NB4 (cell line): ENCODE measurements around the gene HYAL3.

Source experiments
- DNase-seq: peaks from one replicate; pipeline ENCODE4 v3.0.0; 2010; ENCODE audit warnings: low read depth
- H3K4me3 ChIP-seq: one replicate; pipeline ENCODE4 v1.5.1; 2011; ENCODE audit warnings: mild to moderate bottlenecking, low read depth, low read length, moderate library complexity
- MYC ChIP-seq: IDR thresholded peaks from 2 replicates; pipeline ENCODE4 v1.6.1; 2011; ENCODE audit warnings: low read depth, low read length
- POLR2A ChIP-seq: IDR thresholded peaks from 2 replicates; pipeline ENCODE4 v1.6.1; 2011; ENCODE audit warnings: mild to moderate bottlenecking; ENCODE audit not compliant: insufficient read length; ENCODE audit errors: extremely low read depth
- TF ChIP-seq, protein P1 (sequence below): IDR thresholded peaks from one replicate; pipeline ENCODE4 v1.5.1; 2012; ENCODE audit warnings: low read depth, low read length
- TF ChIP-seq, protein P2 (sequence below): IDR thresholded peaks from 2 replicates; pipeline ENCODE4 v1.6.1; 2011; ENCODE audit warnings: low read depth, low read length

The HYAL3 gene

GRCh38 chr3:50339485-50340146 is 40.4 kb upstream of the HYAL3 start:
- H3K4me3 ChIP-seq, result peak overlapping the region; percentile 99
- DNase-seq, result peak; percentile 69
- TF ChIP-seq MYC (no peak), POLR2A (no peak)
- TF ChIP-seq, protein P1, sequence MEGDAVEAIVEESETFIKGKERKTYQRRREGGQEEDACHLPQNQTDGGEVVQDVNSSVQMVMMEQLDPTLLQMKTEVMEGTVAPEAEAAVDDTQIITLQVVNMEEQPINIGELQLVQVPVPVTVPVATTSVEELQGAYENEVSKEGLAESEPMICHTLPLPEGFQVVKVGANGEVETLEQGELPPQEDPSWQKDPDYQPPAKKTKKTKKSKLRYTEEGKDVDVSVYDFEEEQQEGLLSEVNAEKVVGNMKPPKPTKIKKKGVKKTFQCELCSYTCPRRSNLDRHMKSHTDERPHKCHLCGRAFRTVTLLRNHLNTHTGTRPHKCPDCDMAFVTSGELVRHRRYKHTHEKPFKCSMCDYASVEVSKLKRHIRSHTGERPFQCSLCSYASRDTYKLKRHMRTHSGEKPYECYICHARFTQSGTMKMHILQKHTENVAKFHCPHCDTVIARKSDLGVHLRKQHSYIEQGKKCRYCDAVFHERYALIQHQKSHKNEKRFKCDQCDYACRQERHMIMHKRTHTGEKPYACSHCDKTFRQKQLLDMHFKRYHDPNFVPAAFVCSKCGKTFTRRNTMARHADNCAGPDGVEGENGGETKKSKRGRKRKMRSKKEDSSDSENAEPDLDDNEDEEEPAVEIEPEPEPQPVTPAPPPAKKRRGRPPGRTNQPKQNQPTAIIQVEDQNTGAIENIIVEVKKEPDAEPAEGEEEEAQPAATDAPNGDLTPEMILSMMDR, result no peak
- TF ChIP-seq, protein P2, sequence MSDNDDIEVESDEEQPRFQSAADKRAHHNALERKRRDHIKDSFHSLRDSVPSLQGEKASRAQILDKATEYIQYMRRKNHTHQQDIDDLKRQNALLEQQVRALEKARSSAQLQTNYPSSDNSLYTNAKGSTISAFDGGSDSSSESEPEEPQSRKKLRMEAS, result no peak

GRCh38 chr3:50338965-50339364 is 39.8 kb upstream of the HYAL3 start:
- TF ChIP-seq, protein P2, result no peak
- TF ChIP-seq, protein P1, result no peak
- TF ChIP-seq MYC (no peak), POLR2A (no peak)
- DNase-seq, result peak; percentile 68
- H3K4me3 ChIP-seq, result peak overlapping the region; percentile 99

GRCh38 chr3:50337175-50337861 is 38.1 kb upstream of the HYAL3 start:
- peak; percentile 99 for DNase-seq
- TF ChIP-seq MYC (peak; percentile 65), POLR2A (peak; percentile 79)
- TF ChIP-seq, protein P2, result peak; percentile 82
- TF ChIP-seq, protein P1, result no peak
- H3K4me3 ChIP-seq, result peak overlapping the region; percentile 99

DNA sequence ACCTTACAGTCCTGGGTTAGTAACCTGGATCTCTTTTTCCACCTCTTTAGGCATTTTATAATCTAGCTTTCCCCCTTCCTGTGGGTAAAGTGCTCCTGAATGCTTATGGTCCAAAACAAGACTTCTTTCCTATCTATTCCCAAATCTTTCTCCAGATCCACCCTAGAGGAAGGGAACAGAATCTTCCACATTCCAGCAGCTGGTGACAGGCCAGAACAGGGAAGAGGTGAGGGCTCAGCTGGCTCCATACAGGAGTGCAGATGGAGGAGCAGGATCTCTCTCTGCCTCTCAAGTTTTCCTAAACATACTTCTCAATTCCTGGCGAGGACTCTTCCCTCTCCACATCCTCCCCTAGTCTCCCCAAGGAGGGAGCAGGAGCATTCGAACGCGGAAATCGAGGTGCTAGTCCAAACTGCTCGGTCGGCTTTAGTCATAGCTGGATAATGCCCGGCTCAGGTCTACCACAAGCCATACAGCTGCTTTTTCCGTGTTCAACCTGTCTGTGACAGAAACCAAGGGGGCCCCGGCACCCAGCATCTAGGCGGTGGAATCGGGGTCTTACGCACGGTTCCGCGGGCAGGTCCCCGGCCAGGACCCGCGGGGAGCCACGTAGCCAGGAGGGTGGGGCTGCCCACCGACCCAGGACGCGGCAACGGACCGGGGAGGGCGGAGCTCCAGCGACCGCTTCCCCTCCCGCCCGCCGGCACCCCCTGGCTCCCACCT is 37.4 kb upstream of the HYAL3 start:
- TF ChIP-seq, protein P2, result no peak
- TF ChIP-seq MYC, result no peak
- TF ChIP-seq, protein P1, result no peak
- TF ChIP-seq POLR2A, result no peak
- H3K4me3 ChIP-seq, result peak overlapping the region; percentile 95
- no peak for DNase-seq

DNA sequence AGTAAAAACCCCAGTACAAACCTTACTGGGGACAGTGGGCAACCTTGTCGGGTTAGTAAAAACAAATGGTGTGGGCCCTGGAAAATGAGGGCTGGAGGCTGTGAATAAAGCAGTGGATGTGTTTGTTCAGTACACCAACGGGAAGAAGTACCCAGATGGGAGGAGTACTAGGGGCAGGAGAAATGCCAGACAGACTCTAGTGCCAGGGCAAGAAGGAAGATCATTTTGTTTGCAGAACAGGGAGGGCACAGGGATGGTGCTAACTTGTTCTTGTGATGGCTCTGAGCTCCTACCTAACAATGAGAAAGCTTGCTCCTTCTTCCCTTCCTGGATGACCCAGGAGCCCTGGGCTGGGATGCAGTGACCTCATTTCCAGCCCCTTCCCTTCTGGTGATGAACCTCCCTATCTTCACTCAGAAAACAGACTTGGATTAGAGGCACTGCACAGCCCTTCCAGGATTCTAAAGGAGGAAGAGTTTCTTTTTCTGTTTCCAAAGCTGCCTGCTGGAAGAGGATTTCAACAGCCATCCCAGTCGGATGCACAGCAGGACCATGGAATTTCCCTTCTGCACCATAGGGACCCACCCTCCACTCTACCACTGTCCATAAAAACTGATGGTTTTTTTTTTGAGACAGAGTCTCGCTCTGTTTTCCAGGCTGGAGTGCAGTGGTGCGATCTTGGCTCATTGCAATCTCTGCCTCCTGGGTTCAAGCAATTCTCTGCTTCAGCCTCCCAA is 35.3 kb upstream of the HYAL3 start:
- H3K4me3 ChIP-seq, result peak overlapping the region; percentile 21
- DNase-seq, result no peak
- TF ChIP-seq MYC, result no peak
